Fibroblast of lung (primary cell): Measurements from ENCODE around the gene ANGPTL3. TPM values are rescaled to one million over a fixed set of nuclear protein-coding genes. Genes with fewer than 3 reads are reported as not detected.

Source experiments
- DNase-seq, 2 donors: peaks; one replicate each; pipeline versions ENCODE4 v3.0.0 to v3.0.0-alpha.2; 2010; ENCODE audit warnings: low read depth in 2 of 2
- H2AFZ ChIP-seq: 2 replicates; pipeline ENCODE4 v1.5.1; 2012; ENCODE audit warnings: low read length, control low read depth, inconsistent platforms
- H3K27ac ChIP-seq: 2 replicates; pipeline ENCODE4 v1.5.1; 2011; ENCODE audit warnings: low read length, control low read depth; ENCODE audit not compliant: insufficient read depth
- H3K27me3 ChIP-seq: 2 replicates; pipeline ENCODE4 v1.5.1; 2011; ENCODE audit warnings: mild to moderate bottlenecking, low read length; ENCODE audit not compliant: control insufficient read depth, insufficient read depth
- H3K36me3 ChIP-seq: 2 replicates; pipeline ENCODE4 v1.5.1; 2011; ENCODE audit warnings: low read length; ENCODE audit not compliant: control insufficient read depth, insufficient read depth
- H3K4me1 ChIP-seq: 2 replicates; pipeline ENCODE4 v1.5.1; 2011; ENCODE audit warnings: low read length; ENCODE audit not compliant: control insufficient read depth, insufficient read depth; ENCODE audit errors: extremely low read depth
- H3K4me2 ChIP-seq: 2 replicates; pipeline ENCODE4 v1.5.1; 2011; ENCODE audit warnings: low read length, control low read depth; ENCODE audit not compliant: insufficient read depth; ENCODE audit errors: extremely low read depth
- H3K4me3 ChIP-seq, 4 experiments: fragments of 200-600 bp in 1 of 4; sonication (generic) in 1 of 4; replicated peaks in 1 of 4; 2 replicates each; pipeline ENCODE4 v1.5.1; 2011 to 2016; ENCODE audit warnings: low read length in 4 of 4, low read depth in 3 of 4, mild to moderate bottlenecking in 3 of 4, control low read depth in 2 of 4, inconsistent platforms in 1 of 4, mixed read lengths in 1 of 4; ENCODE audit not compliant: insufficient read depth in 1 of 4; ENCODE audit errors: control extremely low read depth in 1 of 4
- H3K79me2 ChIP-seq: 2 replicates; pipeline ENCODE4 v1.5.1; 2012; ENCODE audit warnings: mild to moderate bottlenecking, low read length, inconsistent platforms; ENCODE audit not compliant: control insufficient read depth, insufficient read depth
- H3K9ac ChIP-seq: 2 replicates; pipeline ENCODE4 v1.5.1; 2011; ENCODE audit warnings: mild to moderate bottlenecking, low read length, control low read depth; ENCODE audit not compliant: insufficient read depth
- H3K9me3 ChIP-seq: 2 replicates; pipeline ENCODE4 v1.5.1; 2012; ENCODE audit warnings: low read depth, low read length; ENCODE audit not compliant: control insufficient read depth, insufficient read depth
- H4K20me1 ChIP-seq: 2 replicates; pipeline ENCODE4 v1.5.1; 2011; ENCODE audit warnings: low read length; ENCODE audit not compliant: control insufficient read depth, insufficient read depth; ENCODE audit errors: extremely low read depth
- EZH2 ChIP-seq: IDR thresholded peaks from 2 replicates; pipeline ENCODE4 v1.5.1; 2012; ENCODE audit warnings: low read length, control low read depth, mild to moderate bottlenecking; ENCODE audit errors: missing control alignments
- polyA plus RNA-seq, 2 donors: library from polyadenylated mRNA; depleted of rRNA in 1 of 2; stranded (reverse) in 1 of 2; unstranded in 1 of 2; fragments of >200 nt; gene quantifications; 2 replicates each; pipeline ENCODE4 v1.2.1, GENCODE V29; 2011 to 2012; ENCODE audit warnings: missing spikeins in 1 of 2
- total RNA-seq: library from RNA; depleted of rRNA; stranded (reverse); fragments of >200 nt; gene quantifications from 2 replicates; pipeline ENCODE4 v1.2.1, GENCODE V29; 2014
- TF ChIP-seq, protein P1 (sequence below), 2 donors: IDR thresholded peaks in 1 of 2; conservative IDR thresholded peaks in 1 of 2; 1 replicate in 1 of 2; 2 replicates in 1 of 2; pipeline ENCODE4 v1.5.1; 2011 to 2012; ENCODE audit warnings: low read length in 2 of 2, control low read depth in 1 of 2, inconsistent platforms in 1 of 2, low read depth in 1 of 2, mild to moderate bottlenecking in 1 of 2

ANGPTL3 gene
- total and polyA plus RNA-seq, 2 donors (not counting 1 experiment from before 2014, with no cell fraction given) = not detected

DNA sequence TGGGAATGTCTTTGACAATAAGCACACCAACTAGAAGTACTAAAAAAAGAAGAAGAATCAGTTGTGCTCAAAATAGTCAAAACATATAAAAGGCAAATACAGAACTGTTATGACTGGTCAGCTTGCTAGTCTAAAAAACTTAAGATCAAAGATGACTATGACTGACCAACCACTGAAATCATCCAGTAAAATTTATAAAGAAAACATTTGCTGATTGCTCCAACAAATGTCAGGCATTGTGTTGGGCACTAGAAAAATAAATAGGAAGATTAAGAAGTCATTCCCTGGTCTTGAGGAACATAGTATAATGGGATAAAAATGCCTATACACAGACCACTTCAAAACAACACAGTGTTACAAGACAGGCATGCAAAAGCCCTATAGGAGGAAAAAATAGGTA, 9.3 kb upstream of the ANGPTL3 start:
- no peak overlapping the region for H3K27ac ChIP-seq
- no peak overlapping the region for H3K4me3 ChIP-seq
- no peak for TF ChIP-seq EZH2
- TF ChIP-seq, protein P1, sequence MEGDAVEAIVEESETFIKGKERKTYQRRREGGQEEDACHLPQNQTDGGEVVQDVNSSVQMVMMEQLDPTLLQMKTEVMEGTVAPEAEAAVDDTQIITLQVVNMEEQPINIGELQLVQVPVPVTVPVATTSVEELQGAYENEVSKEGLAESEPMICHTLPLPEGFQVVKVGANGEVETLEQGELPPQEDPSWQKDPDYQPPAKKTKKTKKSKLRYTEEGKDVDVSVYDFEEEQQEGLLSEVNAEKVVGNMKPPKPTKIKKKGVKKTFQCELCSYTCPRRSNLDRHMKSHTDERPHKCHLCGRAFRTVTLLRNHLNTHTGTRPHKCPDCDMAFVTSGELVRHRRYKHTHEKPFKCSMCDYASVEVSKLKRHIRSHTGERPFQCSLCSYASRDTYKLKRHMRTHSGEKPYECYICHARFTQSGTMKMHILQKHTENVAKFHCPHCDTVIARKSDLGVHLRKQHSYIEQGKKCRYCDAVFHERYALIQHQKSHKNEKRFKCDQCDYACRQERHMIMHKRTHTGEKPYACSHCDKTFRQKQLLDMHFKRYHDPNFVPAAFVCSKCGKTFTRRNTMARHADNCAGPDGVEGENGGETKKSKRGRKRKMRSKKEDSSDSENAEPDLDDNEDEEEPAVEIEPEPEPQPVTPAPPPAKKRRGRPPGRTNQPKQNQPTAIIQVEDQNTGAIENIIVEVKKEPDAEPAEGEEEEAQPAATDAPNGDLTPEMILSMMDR (conservative IDR thresholded peaks at IDR 0.05 in 1 of 2, IDR thresholded peaks at IDR 0.05 in 1 of 2; ENCODE audit: low read depth in 1 of 2, low read length in 2 of 2) = no peak
- DNase-seq = peak in 1 of 2 donors; percentile 56
- H3K4me2 ChIP-seq = no peak overlapping the region
- peaks cover 2% of the 10 kb centered on the region for H3K36me3 ChIP-seq
- no peaks in the 10 kb centered on the region for H3K9me3 ChIP-seq
- H3K79me2 ChIP-seq = no peaks in the 10 kb centered on the region
- no peaks in the 10 kb centered on the region for H4K20me1 ChIP-seq
- H3K9ac ChIP-seq = no peak overlapping the region
- no peaks in the 10 kb centered on the region for H3K27me3 ChIP-seq
- H3K4me1 ChIP-seq = no peaks in the 10 kb centered on the region
- H2AFZ ChIP-seq = no peak overlapping the region

DNA sequence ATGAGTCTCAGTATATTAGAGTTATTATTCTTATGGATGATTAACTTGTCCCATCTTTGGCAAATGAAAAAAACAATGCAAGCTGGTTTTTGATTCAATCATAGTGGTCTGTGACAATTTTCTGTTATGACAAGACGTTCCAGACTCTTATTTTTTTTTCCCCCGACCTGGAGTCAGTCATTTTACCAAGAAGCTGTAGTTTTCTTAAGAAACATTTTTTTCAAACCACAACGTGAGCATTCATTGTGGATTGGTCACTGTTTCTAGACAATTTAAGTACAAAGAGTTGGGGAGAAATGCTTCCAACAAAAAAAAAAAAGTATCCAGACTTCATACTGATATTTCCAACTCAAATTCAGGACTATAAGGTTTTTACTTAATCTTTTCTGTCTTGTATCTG, 8.0 kb upstream of the ANGPTL3 start:
- Histone ChIP-seq H3K36me3 (peaks cover 2% of the 10 kb centered on the region), H3K27ac (no peak overlapping the region), H3K27me3 (no peaks in the 10 kb centered on the region), H2AFZ (no peak overlapping the region), H3K4me1 (no peaks in the 10 kb centered on the region), H3K4me2 (no peak overlapping the region), H3K4me3 (no peak overlapping the region), H3K79me2 (no peaks in the 10 kb centered on the region), H3K9me3 (no peaks in the 10 kb centered on the region), H3K9ac (no peak overlapping the region), H4K20me1 (no peaks in the 10 kb centered on the region)
- no peak for TF ChIP-seq EZH2
- peak; percentile 26 to 88 for DNase-seq

DNA sequence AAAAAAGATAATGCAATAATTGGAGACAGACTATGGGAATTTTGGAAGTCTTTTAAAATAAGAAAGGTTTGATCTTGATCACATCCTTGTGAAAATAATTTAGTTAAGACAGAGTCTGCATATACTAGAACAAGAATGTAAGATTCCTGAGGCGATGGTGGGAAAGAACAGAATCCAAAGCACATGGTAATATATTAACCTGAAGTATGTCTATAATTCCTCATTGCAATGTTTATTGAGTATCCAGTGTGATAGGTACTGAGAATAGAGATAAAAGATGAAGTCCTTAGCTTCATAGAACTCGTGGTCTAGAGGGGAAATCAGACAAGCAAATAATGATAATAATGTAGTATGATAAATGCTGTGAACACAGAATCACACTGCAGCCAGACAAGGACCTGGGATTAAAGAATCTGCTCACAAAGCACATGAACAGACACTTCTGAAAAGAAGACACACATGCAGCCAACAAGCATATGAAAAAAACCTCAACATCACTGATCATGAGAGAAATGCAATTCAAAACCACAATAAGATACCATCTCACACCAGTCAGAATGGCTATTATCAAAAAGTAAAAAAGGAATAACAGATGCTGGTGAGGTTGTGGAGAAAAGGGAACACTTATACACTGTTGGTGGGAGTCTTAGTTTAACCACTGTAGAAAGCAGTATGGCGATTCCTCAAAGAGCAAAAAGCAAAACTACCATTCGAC, 6.9 kb upstream of the ANGPTL3 start:
- DNase-seq = peak in 1 of 2 donors; percentile 20
- Histone ChIP-seq H4K20me1 (no peaks in the 10 kb centered on the region), H3K4me2 (no peak overlapping the region), H3K4me3 (no peak overlapping the region), H3K36me3 (no peaks in the 10 kb centered on the region), H3K27me3 (no peaks in the 10 kb centered on the region), H3K4me1 (no peaks in the 10 kb centered on the region), H2AFZ (no peak overlapping the region), H3K9ac (no peak overlapping the region), H3K9me3 (no peaks in the 10 kb centered on the region), H3K79me2 (no peaks in the 10 kb centered on the region), H3K27ac (no peak overlapping the region)
- TF ChIP-seq, protein P1 (conservative IDR thresholded peaks at IDR 0.05 in 1 of 2, IDR thresholded peaks at IDR 0.05 in 1 of 2; ENCODE audit: low read depth in 1 of 2, low read length in 2 of 2) = no peak
- no peak for TF ChIP-seq EZH2
